ENCODE measurements around the gene CCM2. TPM values are rescaled to one million over a fixed set of nuclear protein-coding genes. Genes with fewer than 3 reads are reported as not detected.

CCM2 gene
- total and polyA plus RNA-seq, 8 donors, result 1.8 to 39.0 (median 26.6) TPM

- Histone ChIP-seq H3K9me3 (no peaks in the 10 kb centered on the region), H3K4me3 (peak overlapping the region; percentile 58 to 71 (median 62)), H3K27ac (peak overlapping the region; percentile 84 to 96 (median 94)), H3K4me1 (peaks cover 19 to 41% (median 35%) of the 10 kb centered on the region in 4 donors), H3K36me3 (peaks cover 30 to 46% (median 41%) of the 10 kb centered on the region in 4 donors), H3K27me3 (no peaks in the 10 kb centered on the region)
- intact Hi-C loops (cut with DNase I; ENCODE audit: low total_unique reads), result no loop called here
- DNase-seq, result no peak
- WGBS, 5 donors, result 5 to 17% (median 6%) methylated on average over 6 to 8 of the region's 8 CpGs
- TF ChIP-seq, protein P1, sequence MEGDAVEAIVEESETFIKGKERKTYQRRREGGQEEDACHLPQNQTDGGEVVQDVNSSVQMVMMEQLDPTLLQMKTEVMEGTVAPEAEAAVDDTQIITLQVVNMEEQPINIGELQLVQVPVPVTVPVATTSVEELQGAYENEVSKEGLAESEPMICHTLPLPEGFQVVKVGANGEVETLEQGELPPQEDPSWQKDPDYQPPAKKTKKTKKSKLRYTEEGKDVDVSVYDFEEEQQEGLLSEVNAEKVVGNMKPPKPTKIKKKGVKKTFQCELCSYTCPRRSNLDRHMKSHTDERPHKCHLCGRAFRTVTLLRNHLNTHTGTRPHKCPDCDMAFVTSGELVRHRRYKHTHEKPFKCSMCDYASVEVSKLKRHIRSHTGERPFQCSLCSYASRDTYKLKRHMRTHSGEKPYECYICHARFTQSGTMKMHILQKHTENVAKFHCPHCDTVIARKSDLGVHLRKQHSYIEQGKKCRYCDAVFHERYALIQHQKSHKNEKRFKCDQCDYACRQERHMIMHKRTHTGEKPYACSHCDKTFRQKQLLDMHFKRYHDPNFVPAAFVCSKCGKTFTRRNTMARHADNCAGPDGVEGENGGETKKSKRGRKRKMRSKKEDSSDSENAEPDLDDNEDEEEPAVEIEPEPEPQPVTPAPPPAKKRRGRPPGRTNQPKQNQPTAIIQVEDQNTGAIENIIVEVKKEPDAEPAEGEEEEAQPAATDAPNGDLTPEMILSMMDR (IDR thresholded peaks at IDR 0.05), result no peak
- TF ChIP-seq EP300 (IDR thresholded peaks at IDR 0.05) (no peak), POLR2A (IDR thresholded peaks at IDR 0.05) (no peak), POLR2AphosphoS5 (IDR thresholded peaks at IDR 0.05) (no peak)
Observed at GRCh38 chr7:44985900-44986217, 14.1 kb upstream of the CCM2 start.

GRCh38 chr7:44986218-44987053 lies 13.6 kb upstream of the CCM2 start:
- H3K4me3 ChIP-seq, result peak overlapping the region; percentile 58 to 71 (median 62)
- H3K9me3 ChIP-seq, result no peaks in the 10 kb centered on the region
- 0 to 1% (median 0%) methylated on average over 36 to 68 of the region's 68 CpGs for WGBS, 5 donors
- peak; percentile 95 to 99 for DNase-seq
- peak overlapping the region; percentile 84 to 96 (median 94) for H3K27ac ChIP-seq
- no peaks in the 10 kb centered on the region for H3K27me3 ChIP-seq
- peaks cover 19 to 40% (median 33%) of the 10 kb centered on the region in 4 donors for H3K4me1 ChIP-seq
- H3K36me3 ChIP-seq, result peaks cover 30 to 40% (median 35%) of the 10 kb centered on the region in 4 donors
- intact Hi-C loops (cut with DNase I; ENCODE audit: low total_unique reads), result no loop called here
- TF ChIP-seq, protein P1 (IDR thresholded peaks at IDR 0.05), result peak in 1 of 7 experiments; percentile 4
- TF ChIP-seq POLR2A (IDR thresholded peaks at IDR 0.05), result peak in 2 of 4 donors; percentile 61 to 87
- TF ChIP-seq POLR2AphosphoS5 (IDR thresholded peaks at IDR 0.05), result peak; percentile 91 to 99 (median 97)
- no peak for TF ChIP-seq EP300 (IDR thresholded peaks at IDR 0.05)

- no peak for TF ChIP-seq EP300 (IDR thresholded peaks at IDR 0.05)
- no peak for TF ChIP-seq POLR2A (IDR thresholded peaks at IDR 0.05)
- TF ChIP-seq, protein P1 (IDR thresholded peaks at IDR 0.05), result no peak
- TF ChIP-seq POLR2AphosphoS5 (IDR thresholded peaks at IDR 0.05), result no peak
- peaks cover 19 to 40% (median 31%) of the 10 kb centered on the region in 4 donors for H3K4me1 ChIP-seq
- peak overlapping the region in 4 of 5 donors; percentile 92 to 96 (median 95) for H3K27ac ChIP-seq
- DNase-seq, result no peak
- H3K36me3 ChIP-seq, result peaks cover 21 to 30% (median 27%) of the 10 kb centered on the region in 4 donors
- no peaks in the 10 kb centered on the region for H3K9me3 ChIP-seq
- H3K4me3 ChIP-seq, result peak overlapping the region in 2 of 4 donors; percentile 58 to 71
- intact Hi-C loops (cut with DNase I; ENCODE audit: low total_unique reads), result no loop called here
- H3K27me3 ChIP-seq, result no peaks in the 10 kb centered on the region
- 84 to 91% (median 88%) methylated on average over 7 of the region's 7 CpGs for WGBS, 5 donors
Observed at GRCh38 chr7:44987457-44987856, 12.5 kb upstream of the CCM2 start.

DNA sequence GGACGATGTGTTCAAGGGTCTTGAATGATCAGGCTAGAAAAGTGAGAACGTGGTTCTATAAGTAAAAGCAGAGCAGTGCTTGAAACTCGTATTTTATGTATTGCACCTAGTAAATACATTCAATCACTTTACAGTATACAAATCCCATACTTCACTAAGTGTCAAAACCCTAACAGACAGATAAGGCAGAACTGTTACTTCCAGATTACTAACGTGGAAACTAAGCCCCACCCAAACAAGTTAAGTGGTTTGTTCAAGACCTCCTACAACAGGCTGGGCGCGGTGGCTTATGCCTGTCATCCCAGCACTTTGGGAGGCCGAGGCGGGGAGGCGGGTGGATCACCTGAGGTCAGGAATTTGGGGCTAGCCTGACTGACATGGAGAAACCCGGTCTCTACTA lies 12.0 kb upstream of the CCM2 start:
- H3K4me3 ChIP-seq, result no peak overlapping the region
- peak overlapping the region in 1 of 5 donors; percentile 96 for H3K27ac ChIP-seq
- intact Hi-C loops (cut with DNase I; ENCODE audit: low total_unique reads), result no loop called here
- peaks cover 16 to 24% (median 22%) of the 10 kb centered on the region in 4 donors for H3K36me3 ChIP-seq
- DNase-seq, result no peak
- TF ChIP-seq EP300 (IDR thresholded peaks at IDR 0.05) (no peak), POLR2AphosphoS5 (IDR thresholded peaks at IDR 0.05) (no peak), POLR2A (IDR thresholded peaks at IDR 0.05) (no peak)
- TF ChIP-seq, protein P1 (IDR thresholded peaks at IDR 0.05), result no peak
- no peaks in the 10 kb centered on the region for H3K27me3 ChIP-seq
- peaks cover 19 to 40% (median 31%) of the 10 kb centered on the region in 4 donors for H3K4me1 ChIP-seq
- no peaks in the 10 kb centered on the region for H3K9me3 ChIP-seq
- 77 to 86% (median 82%) methylated on average over 10 of the region's 10 CpGs for WGBS, 5 donors
